HCT116 (cell line): ENCODE results near the gene HTR3A. TPM values are rescaled to one million over a fixed set of nuclear protein-coding genes. Genes with fewer than 3 reads are reported as not detected.

Experiments
- FOSL1 ChIP-seq: IDR thresholded peaks from 2 replicates; pipeline ENCODE4 v1.6.1; 2012; ENCODE audit warnings: low read depth
- POLR2AphosphoS5 ChIP-seq: IDR thresholded peaks from 2 replicates; pipeline ENCODE4 v1.6.1; 2011; ENCODE audit warnings: mild to moderate bottlenecking, low read depth, low read length, moderate library complexity
- SIN3A ChIP-seq: IDR thresholded peaks from 2 replicates; pipeline ENCODE4 v1.6.1; 2012; ENCODE audit warnings: low read depth
- SP1 ChIP-seq: IDR thresholded peaks from 2 replicates; pipeline ENCODE4 v1.6.1; 2012; ENCODE audit warnings: low read depth
- TCF7L2 ChIP-seq: IDR thresholded peaks from 2 replicates; pipeline ENCODE4 v1.7.0; 2011; ENCODE audit warnings: borderline replicate concordance, inconsistent platforms; ENCODE audit not compliant: insufficient read depth, insufficient read length; ENCODE audit errors: extremely low read depth
- total RNA-seq: library from RNA; stranded (reverse); gene quantifications from one replicate; pipeline ENCODE4 v1.2.1, GENCODE V29; 2021; ENCODE audit not compliant: unreplicated experiment
- TF ChIP-seq, protein P1 (sequence below): IDR thresholded peaks from 2 replicates; pipeline ENCODE4 v1.6.1; 2012

Gene HTR3A
- total RNA-seq, 1 experiment from 2014 or later: 0.12 TPM

DNA sequence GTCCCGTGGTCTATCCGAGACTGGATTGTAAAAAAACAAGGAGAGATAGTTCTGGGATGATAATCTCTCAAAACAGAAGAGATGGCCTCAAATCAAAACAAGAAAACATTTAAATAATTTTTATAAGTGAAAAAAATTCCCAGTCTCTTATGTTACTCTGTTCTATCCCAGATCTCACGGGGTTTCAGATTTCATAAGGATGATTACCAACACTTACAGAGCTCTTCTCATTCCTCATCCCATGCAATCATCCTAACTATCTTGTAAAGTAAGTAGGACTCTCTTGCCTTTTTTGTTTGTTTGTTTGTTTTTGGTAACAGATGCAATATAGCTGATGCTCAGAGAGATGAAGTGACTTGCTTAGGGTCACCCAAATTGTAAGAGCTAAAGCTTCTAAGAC lies 64.6 kb downstream of the HTR3A start (continued):
- TF ChIP-seq SP1 (no peak), SIN3A (no peak), POLR2AphosphoS5 (no peak), TCF7L2 (no peak), FOSL1 (no peak)
- TF ChIP-seq, protein P1, sequence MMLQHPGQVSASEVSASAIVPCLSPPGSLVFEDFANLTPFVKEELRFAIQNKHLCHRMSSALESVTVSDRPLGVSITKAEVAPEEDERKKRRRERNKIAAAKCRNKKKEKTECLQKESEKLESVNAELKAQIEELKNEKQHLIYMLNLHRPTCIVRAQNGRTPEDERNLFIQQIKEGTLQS: no peak

Other genes with a start within 250 kb of the HTR3A start
- gene ZW10, start 201.4 kb upstream of the HTR3A start, total RNA-seq: 21.0 TPM
- gene CLDN25, start 195.3 kb upstream of the HTR3A start, total RNA-seq: not detected
- gene USP28, start 99.5 kb upstream of the HTR3A start, total RNA-seq: 23.5 TPM
- gene HTR3B, start 70.3 kb upstream of the HTR3A start, total RNA-seq: not detected
- 0.30 TPM for gene ZBTB16, start 84.6 kb downstream of the HTR3A start, total RNA-seq